ENCODE measurements around the gene CARD10.

CARD10 gene

DNA sequence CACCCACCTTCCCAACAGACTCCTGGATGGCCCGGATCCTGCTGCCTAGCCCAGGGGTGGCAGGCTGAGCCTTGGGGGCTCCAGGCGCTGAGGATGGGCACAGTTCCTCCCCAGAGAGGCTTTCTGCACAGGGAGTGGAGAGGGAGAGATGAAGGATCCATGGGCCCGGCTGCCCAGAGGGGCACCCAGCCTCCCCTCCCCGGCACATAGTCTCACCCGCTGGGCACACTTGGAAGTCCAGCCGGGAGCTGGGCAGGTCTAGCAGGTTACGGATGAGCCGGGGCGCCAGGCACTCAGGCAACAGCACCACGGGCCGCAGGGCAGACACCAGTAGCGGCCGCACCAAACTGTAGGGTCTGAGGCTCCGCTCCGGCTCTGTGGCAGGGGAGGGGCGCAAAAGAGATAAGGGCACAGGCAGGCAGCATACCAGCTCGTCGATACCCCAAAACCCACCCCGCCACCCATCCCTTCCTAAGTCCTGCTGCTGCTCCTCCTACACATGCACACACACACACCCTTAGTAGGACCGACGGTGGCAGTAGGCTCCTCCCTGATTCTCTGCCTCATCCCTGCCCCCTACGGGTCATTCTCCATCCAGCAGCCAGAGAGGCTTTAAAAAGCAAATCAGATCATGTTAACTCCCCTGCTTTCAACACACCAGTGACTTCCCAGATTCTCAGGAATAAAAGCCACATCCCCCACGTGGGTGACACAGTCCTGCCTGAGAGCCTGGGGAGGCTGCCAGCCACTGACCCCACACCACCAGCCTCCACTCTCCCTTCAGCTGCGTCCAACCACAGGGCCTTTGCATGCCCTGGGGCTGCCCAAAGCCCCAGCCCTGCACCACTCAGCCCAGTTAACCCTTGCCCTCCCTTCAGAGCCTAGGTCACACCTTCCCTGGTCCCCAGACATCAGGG lies 26.5 kb downstream of the CARD10 start:
- Histone ChIP-seq H3K36me3 (peaks cover 23% of the 10 kb centered on the region), H3K4me3 (ENCODE audit: low read depth, low read length) (no peak overlapping the region), H3K9me3 (ENCODE audit: severe bottlenecking) (no peaks in the 10 kb centered on the region), H3K27me3 (ENCODE audit: insufficient read depth, low read depth, severe bottlenecking) (no peaks in the 10 kb centered on the region), H3K27ac (peak overlapping the region; percentile 66)
- DNase-seq: peak; percentile 79
- TF ChIP-seq, protein P1, sequence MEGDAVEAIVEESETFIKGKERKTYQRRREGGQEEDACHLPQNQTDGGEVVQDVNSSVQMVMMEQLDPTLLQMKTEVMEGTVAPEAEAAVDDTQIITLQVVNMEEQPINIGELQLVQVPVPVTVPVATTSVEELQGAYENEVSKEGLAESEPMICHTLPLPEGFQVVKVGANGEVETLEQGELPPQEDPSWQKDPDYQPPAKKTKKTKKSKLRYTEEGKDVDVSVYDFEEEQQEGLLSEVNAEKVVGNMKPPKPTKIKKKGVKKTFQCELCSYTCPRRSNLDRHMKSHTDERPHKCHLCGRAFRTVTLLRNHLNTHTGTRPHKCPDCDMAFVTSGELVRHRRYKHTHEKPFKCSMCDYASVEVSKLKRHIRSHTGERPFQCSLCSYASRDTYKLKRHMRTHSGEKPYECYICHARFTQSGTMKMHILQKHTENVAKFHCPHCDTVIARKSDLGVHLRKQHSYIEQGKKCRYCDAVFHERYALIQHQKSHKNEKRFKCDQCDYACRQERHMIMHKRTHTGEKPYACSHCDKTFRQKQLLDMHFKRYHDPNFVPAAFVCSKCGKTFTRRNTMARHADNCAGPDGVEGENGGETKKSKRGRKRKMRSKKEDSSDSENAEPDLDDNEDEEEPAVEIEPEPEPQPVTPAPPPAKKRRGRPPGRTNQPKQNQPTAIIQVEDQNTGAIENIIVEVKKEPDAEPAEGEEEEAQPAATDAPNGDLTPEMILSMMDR (IDR thresholded peaks at IDR 0.05; ENCODE audit: low read depth, low read length): peak; percentile 69

DNA sequence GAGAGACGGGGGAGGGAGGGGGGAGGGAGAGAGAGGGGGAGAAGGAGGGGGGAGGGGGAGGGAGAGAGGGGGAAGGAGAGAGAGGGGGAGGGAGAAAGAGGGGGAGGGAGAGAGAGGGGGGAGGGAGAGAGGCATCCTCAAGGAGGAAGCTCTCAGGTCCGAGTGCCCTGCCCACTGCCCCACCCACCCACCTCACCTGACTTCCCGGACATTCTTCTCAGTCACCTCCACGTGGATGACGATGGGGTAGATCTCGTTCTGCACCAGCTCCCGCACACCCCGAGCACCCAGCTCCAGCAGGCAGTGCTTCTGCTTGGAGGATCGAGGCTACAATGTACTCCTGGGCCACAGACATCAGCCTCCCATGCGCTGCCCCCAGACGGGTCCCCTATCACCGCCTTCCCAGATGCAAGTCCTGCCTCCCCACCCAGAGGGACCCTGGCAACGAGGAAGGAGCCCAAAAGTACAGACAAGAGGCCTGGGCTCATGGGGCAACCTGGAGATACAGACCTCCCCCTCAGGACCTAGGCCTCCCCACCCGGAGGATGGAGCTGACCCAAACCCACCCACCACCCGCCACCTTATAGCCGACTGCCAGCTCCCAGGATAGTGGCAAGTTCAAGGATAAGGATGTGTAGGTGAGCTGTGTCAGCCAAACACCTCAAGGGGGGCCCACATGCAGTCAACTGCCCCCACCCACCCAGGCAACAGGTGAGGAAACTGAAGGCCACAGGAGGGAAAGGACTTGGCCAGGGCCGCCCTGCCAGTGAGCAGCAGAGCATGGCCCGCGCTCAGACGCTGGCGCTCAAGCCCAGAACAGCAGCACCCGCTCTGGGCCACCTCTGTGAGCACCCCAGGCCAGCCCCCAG lies 27.4 kb downstream of the CARD10 start:
- H3K27me3 ChIP-seq (ENCODE audit: insufficient read depth, low read depth, severe bottlenecking): no peaks in the 10 kb centered on the region
- no peaks in the 10 kb centered on the region for H3K9me3 ChIP-seq (ENCODE audit: severe bottlenecking)
- no peak for DNase-seq
- H3K27ac ChIP-seq: peak overlapping the region; percentile 66
- TF ChIP-seq, protein P1 (IDR thresholded peaks at IDR 0.05; ENCODE audit: low read depth, low read length): no peak
- H3K36me3 ChIP-seq: peaks cover 23% of the 10 kb centered on the region
- H3K4me3 ChIP-seq (ENCODE audit: low read depth, low read length): no peak overlapping the region

DNA sequence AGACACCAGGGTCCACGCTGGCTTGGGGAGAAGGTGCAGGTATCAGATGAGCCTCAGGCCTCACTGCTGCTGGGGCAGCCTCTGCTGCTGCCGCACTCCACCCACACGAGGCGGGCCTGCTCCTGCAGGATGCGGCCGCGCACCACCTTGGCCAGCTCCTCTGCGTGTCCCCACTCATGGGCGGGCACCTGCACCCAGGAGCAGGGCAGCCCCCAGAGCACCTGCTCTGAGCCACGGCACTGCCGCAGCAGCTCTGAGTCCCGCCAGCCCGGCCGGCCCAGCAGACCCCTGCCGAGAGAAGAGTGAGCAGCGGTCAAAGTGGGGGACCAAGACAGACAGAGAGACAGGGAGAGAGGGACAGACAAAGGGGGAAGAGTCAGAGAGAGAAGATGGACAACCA lies 28.1 kb downstream of the CARD10 start:
- Histone ChIP-seq H3K9me3 (ENCODE audit: severe bottlenecking) (no peaks in the 10 kb centered on the region), H3K4me3 (ENCODE audit: low read depth, low read length) (no peak overlapping the region; the same call in 1 of the 2 replicates), H3K27ac (peak overlapping the region; percentile 95), H3K27me3 (ENCODE audit: insufficient read depth, low read depth, severe bottlenecking) (no peaks in the 10 kb centered on the region), H3K36me3 (peaks cover 23% of the 10 kb centered on the region)
- peak; percentile 40 for DNase-seq
- TF ChIP-seq, protein P1 (IDR thresholded peaks at IDR 0.05; ENCODE audit: low read depth, low read length): no peak

DNA sequence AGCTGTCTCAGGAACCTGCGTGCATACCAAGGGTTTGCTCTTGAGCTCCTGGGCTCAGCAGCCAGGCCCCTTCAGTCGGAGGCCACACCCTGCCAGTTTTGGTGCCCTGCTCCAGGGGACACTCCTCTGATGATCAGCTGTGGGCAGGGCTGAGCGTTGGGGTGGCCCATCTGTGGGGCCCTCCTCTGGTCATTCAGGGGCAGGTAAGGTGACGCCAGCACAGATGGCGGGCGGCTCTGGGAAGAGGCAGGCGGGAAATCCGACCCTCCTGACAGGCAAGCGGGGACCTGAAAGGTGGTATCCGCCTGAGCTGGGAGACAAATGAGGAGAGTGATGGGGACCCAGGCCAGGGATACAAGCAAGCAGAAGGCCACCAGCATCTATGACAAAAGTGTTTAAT lies 29.2 kb downstream of the CARD10 start:
- Histone ChIP-seq H3K9me3 (ENCODE audit: severe bottlenecking) (no peaks in the 10 kb centered on the region), H3K4me3 (ENCODE audit: low read depth, low read length) (no peak overlapping the region), H3K36me3 (peaks cover 23% of the 10 kb centered on the region), H3K27ac (peak overlapping the region; percentile 95), H3K27me3 (ENCODE audit: insufficient read depth, low read depth, severe bottlenecking) (no peaks in the 10 kb centered on the region)
- peak; percentile 91 for DNase-seq
- TF ChIP-seq, protein P1 (IDR thresholded peaks at IDR 0.05; ENCODE audit: low read depth, low read length): no peak

DNA sequence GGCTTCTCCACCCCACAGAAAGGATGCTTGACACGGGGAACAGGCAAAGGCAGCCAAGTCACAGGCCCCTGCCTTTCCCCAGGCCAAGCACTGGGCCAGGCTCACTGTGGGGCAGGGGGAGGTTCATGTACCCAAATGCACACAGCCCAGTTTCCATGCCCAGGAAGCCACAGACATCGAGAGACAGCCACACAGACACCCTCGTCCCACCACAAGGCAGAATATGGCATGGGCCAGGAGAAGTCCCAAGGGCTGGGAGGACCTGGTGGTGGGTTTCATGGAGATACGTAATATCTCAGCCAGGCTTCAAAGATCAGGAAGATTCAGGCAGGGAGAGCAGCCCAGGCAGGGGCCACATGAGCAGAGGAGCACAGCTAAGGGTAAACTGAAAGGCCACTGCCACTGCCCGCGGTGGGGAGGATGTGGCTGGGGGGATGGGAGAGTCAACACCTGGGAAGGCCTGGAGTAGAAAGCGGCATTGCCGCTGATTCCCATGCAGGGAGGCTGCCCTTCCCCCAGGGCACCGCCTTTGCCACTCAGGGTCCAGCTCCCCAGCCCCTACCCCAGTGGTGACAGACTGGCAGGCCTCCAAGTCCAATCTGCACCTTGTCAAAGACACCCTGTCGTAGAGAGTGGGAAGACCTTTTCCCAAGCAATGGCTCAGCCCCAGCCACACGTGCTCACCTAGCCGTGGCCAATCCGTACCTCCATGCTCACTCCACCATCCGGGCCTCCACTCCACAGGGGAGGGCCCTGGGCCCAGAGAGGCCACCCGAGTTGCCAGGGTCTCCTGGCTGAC lies 30.7 kb downstream of the CARD10 start:
- H3K4me3 ChIP-seq (ENCODE audit: low read depth, low read length): no peak overlapping the region
- H3K27me3 ChIP-seq (ENCODE audit: insufficient read depth, low read depth, severe bottlenecking): no peaks in the 10 kb centered on the region
- TF ChIP-seq, protein P1 (IDR thresholded peaks at IDR 0.05; ENCODE audit: low read depth, low read length): no peak
- H3K36me3 ChIP-seq: peaks cover 20% of the 10 kb centered on the region
- H3K27ac ChIP-seq: peak overlapping the region; percentile 95
- H3K9me3 ChIP-seq (ENCODE audit: severe bottlenecking): no peaks in the 10 kb centered on the region
- DNase-seq: no peak
